ENCODE data around the gene PGC. TPM values are rescaled to one million over a fixed set of nuclear protein-coding genes. Genes with fewer than 3 reads are reported as not detected.
A peak's percentile ranks its signal among the peaks of the same experiment; 100 is the strongest.

The PGC gene
- total and polyA plus RNA-seq, 9 of the 15 experiments (the other 6 are each of a cell fraction or from before 2014, with no cell fraction given), result 0.17 to 0.40 TPM; not detected in 7

DNA sequence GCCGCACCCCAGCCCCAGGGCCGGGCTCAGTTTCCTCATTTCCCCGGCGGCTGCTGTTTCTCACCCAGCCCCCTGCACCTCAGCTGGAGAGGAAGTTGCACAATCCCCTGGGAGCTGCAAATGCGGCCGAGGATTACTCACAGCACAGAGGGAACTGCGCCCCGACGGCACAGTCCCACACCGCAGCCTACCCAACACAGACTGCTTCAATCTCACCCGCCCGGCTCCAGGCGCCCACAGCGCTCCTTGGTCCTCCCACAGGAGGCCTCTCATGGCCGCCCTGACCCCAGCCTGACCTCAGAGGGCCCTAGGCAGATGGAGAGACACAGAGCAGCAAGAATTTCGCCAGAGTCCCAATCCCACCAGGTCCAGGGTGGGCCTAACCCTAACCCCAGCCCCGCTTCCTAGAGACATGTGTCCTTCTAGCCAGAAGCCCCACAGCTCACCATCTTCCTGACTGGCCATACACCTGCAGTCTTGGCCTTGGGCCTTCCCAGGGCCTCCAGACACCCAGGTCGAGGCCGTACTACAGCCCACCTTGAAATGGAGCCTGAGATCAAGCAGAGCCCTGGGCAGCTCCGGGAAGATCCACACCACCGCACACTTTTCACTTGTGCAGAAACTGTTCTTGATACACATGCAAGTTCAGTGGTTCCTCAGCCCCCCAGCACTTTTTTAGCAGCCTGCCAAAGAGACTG lies 23.5 kb downstream of the PGC start (continued):
- TF ChIP-seq CEBPG (CRISPR knock-in tag; IDR thresholded peaks at IDR 0.05) (peak; percentile 98), CEBPG (tag; conservative IDR thresholded peaks at IDR 0.05 in 1 of 2, IDR thresholded peaks at IDR 0.05 in 1 of 2) (peak; percentile 95 to 97), KLF6 (CRISPR knock-in tag; IDR thresholded peaks at IDR 0.05; ENCODE audit: borderline replicate concordance) (no peak), MAFG (tag; conservative IDR thresholded peaks at IDR 0.05) (no peak), SNIP1 (IDR thresholded peaks at IDR 0.05; ENCODE audit: low read depth) (no peak), NFYB (IDR thresholded peaks at IDR 0.05; ENCODE audit: extremely low read depth, insufficient read length) (no peak), TSC22D4 (tag; IDR thresholded peaks at IDR 0.05) (no peak), ZFPM2 (CRISPR knock-in tag; IDR thresholded peaks at IDR 0.05) (no peak), SIRT6 (IDR thresholded peaks at IDR 0.05; ENCODE audit: low read depth, low read length) (no peak), HMG20B (CRISPR knock-in tag; IDR thresholded peaks at IDR 0.05) (no peak), RBM14 (IDR thresholded peaks at IDR 0.05; ENCODE audit: borderline replicate concordance, insufficient read depth, low read depth, low read length) (no peak), CBFA2T3 (IDR thresholded peaks at IDR 0.05) (no peak), FOXP1 (CRISPR knock-in tag; IDR thresholded peaks at IDR 0.05) (no peak), SREBF2 (CRISPR knock-in tag; IDR thresholded peaks at IDR 0.05) (no peak), ZNF785 (CRISPR knock-in tag; IDR thresholded peaks at IDR 0.05) (no peak), TAF9B (IDR thresholded peaks at IDR 0.05; ENCODE audit: partially characterized antibody) (no peak), MAX (CRISPR knock-in tag; IDR thresholded peaks at IDR 0.05) (no peak; the same call in none of the 2 replicates), FIP1L1 (IDR thresholded peaks at IDR 0.05; ENCODE audit: low read depth, low read length, poor library complexity, severe bottlenecking) (no peak)
- TF ChIP-seq, protein P1, sequence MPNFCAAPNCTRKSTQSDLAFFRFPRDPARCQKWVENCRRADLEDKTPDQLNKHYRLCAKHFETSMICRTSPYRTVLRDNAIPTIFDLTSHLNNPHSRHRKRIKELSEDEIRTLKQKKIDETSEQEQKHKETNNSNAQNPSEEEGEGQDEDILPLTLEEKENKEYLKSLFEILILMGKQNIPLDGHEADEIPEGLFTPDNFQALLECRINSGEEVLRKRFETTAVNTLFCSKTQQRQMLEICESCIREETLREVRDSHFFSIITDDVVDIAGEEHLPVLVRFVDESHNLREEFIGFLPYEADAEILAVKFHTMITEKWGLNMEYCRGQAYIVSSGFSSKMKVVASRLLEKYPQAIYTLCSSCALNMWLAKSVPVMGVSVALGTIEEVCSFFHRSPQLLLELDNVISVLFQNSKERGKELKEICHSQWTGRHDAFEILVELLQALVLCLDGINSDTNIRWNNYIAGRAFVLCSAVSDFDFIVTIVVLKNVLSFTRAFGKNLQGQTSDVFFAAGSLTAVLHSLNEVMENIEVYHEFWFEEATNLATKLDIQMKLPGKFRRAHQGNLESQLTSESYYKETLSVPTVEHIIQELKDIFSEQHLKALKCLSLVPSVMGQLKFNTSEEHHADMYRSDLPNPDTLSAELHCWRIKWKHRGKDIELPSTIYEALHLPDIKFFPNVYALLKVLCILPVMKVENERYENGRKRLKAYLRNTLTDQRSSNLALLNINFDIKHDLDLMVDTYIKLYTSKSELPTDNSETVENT (CRISPR knock-in tag; IDR thresholded peaks at IDR 0.05), result 0 out of 2 replicates have a peak, but pooled peaks have one; percentile 29
- TF ChIP-seq, protein P2, sequence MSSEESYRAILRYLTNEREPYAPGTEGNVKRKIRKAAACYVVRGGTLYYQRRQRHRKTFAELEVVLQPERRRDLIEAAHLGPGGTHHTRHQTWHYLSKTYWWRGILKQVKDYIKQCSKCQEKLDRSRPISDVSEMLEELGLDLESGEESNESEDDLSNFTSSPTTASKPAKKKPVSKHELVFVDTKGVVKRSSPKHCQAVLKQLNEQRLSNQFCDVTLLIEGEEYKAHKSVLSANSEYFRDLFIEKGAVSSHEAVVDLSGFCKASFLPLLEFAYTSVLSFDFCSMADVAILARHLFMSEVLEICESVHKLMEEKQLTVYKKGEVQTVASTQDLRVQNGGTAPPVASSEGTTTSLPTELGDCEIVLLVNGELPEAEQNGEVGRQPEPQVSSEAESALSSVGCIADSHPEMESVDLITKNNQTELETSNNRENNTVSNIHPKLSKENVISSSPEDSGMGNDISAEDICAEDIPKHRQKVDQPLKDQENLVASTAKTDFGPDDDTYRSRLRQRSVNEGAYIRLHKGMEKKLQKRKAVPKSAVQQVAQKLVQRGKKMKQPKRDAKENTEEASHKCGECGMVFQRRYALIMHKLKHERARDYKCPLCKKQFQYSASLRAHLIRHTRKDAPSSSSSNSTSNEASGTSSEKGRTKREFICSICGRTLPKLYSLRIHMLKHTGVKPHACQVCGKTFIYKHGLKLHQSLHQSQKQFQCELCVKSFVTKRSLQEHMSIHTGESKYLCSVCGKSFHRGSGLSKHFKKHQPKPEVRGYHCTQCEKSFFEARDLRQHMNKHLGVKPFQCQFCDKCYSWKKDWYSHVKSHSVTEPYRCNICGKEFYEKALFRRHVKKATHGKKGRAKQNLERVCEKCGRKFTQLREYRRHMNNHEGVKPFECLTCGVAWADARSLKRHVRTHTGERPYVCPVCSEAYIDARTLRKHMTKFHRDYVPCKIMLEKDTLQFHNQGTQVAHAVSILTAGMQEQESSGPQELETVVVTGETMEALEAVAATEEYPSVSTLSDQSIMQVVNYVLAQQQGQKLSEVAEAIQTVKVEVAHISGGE (CRISPR knock-in tag; IDR thresholded peaks at IDR 0.05), result peak in 1 of 3 experiments; percentile 36; a peak in 1 of 6 replicates
- TF ChIP-seq, protein P3, sequence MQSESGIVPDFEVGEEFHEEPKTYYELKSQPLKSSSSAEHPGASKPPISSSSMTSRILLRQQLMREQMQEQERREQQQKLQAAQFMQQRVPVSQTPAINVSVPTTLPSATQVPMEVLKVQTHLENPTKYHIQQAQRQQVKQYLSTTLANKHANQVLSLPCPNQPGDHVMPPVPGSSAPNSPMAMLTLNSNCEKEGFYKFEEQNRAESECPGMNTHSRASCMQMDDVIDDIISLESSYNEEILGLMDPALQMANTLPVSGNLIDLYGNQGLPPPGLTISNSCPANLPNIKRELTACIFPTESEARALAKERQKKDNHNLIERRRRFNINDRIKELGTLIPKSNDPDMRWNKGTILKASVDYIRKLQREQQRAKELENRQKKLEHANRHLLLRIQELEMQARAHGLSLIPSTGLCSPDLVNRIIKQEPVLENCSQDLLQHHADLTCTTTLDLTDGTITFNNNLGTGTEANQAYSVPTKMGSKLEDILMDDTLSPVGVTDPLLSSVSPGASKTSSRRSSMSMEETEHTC (IDR thresholded peaks at IDR 0.05), result no peak
